ENCODE results near the gene CORO7. TPM values are rescaled to one million over a fixed set of nuclear protein-coding genes. Genes with fewer than 3 reads are reported as not detected.
"Not testable (repeated sequence)": the region's sequence is repeated elsewhere in the genome, so short reads cannot be mapped to it uniquely, and the experiment has no call there.

Gene CORO7
- total RNA-seq, 1 donor = 107 TPM

GRCh38 chr16:4340443-4340842 lies 76.0 kb downstream of the CORO7 start:
- no peak for DNase-seq (ENCODE audit: low read depth in 2 of 3, low spot score in 2 of 3)

DNA sequence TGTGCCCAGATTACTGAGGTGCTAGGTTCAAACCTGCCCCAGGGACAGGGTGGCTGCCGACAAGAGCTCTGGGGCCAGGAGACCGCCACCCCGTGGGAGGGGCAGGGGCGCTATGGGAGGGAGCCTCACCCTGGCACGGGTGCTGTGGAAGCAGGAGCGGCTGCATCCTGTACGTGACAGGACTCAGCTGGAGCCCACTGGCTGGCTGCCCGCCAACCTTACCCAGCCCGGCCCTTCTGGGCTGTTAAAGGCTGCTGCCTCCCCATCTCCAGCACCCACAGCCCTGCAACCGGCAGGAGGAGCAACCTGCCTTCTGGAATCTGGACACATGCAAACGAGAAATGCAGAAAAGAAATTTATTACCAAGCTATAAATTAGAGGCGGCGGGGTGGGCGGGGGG lies 76.5 kb downstream of the CORO7 start:
- peak in 2 of 3 donors; percentile 41 to 79 for DNase-seq (ENCODE audit: low read depth in 2 of 3, low spot score in 2 of 3)

GRCh38 chr16:4339455-4339854 lies 76.9 kb downstream of the CORO7 start:
- DNase-seq (ENCODE audit: low read depth in 2 of 3, low spot score in 2 of 3) = no peak

- DNase-seq (ENCODE audit: low read depth in 2 of 3, low spot score in 2 of 3) = no peak
Observed at GRCh38 chr16:4338712-4339299, 77.6 kb downstream of the CORO7 start.

- DNase-seq (ENCODE audit: low read depth in 2 of 3, low spot score in 2 of 3) = no peak
Observed at GRCh38 chr16:4338125-4338582, 78.2 kb downstream of the CORO7 start.

DNA sequence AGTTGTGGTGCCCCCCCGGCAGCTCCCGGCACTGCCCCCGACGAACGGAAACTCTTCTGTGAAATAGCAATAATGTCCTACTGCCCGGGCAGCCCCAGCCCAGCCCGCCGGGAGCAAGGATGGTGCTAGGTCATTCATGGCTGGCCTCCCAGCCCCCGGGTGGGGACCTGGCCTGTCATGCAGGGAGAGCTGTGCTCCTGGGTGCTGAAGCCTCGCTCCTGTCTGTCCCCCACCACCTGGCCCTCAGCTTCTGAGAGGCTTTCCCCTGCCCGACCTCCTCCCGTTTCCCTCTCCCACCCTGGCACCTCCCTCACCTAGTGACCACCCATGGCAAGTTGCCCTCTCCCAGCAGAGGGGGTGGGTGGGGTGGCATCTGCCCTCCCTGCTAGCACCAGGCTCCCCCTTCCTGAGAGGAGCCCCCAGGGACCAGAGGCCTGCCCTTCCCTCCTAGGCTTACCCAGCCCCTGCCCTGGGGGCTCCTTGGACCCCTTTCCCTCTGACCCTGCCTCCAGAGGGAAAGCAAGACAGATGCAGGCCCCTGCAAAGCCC lies 78.8 kb downstream of the CORO7 start:
- DNase-seq (ENCODE audit: low read depth in 2 of 3, low spot score in 2 of 3) = no peak

GRCh38 chr16:4336701-4337539 lies 79.5 kb downstream of the CORO7 start:
- DNase-seq (ENCODE audit: low read depth in 2 of 3, low spot score in 2 of 3) = no peak

GRCh38 chr16:4334724-4335495 lies 81.5 kb downstream of the CORO7 start:
- no peak for DNase-seq (ENCODE audit: low read depth in 2 of 3, low spot score in 2 of 3)

DNA sequence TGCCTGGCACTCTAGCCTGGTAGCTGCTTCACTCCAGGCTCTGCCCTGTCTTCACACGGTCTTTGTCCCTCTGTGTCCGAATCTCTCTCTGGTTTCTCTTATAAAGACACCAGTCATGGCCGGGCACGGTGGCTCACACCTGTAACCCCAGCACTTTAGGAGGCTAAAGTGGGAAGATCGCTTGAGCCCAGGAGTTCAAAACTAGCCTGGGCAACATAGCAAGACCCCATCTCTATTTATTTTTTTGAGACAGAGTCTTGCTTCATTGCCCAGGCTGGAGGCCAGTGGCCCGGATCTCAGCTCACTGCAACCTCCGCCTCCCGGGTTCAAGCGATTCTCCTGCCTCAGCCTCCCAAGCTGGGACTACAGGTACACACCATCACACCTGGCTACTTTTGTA lies 82.7 kb downstream of the CORO7 start:
- not testable (repeated sequence) for DNase-seq (ENCODE audit: low read depth in 2 of 3, low spot score in 2 of 3)

DNA sequence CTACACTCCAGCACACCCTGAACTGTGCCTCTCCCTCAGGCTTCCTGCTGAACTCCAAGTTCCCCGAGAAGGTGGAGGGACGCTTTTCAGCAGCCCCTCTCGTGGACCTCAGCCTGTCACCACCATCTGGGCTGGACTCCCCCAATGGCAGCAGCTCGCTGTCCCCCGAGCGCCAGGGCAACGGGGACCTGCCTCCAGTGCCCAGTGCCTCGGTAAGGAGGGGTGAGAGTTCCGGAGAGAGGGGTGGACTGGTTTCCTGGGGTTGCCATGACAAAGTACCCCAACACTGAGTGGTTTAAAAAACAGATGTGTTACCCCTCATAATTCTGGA lies 83.1 kb downstream of the CORO7 start:
- DNase-seq (ENCODE audit: low read depth in 2 of 3, low spot score in 2 of 3) = no peak

- no peak for DNase-seq (ENCODE audit: low read depth in 2 of 3, low spot score in 2 of 3)
Observed at GRCh38 chr16:4332623-4333307, 83.6 kb downstream of the CORO7 start.

DNA sequence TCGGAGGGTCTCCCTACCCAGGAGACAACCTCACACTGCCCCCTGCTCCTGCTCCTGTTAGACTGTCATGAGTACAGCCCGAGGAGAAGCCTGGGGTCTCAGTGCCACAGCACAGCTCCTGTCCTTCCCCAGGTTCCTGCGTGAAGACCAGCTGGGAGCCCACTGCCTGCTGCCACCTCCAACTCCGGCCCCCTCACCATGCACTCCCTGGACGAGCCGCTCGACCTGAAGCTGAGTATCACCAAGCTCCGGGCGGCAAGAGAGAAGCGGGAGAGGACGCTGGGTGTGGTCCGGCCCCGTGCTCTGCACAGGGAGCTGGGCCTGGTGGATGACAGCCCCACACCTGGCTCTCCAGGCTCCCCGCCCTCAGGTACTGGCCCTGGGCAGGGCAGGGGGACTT lies 84.3 kb downstream of the CORO7 start:
- no peak for DNase-seq (ENCODE audit: low read depth in 2 of 3, low spot score in 2 of 3)

- DNase-seq (ENCODE audit: low read depth in 2 of 3, low spot score in 2 of 3) = peak in 1 of 3 donors; percentile 59
Observed at GRCh38 chr16:4330277-4330874, 86.0 kb downstream of the CORO7 start.

- DNase-seq (ENCODE audit: low read depth in 2 of 3, low spot score in 2 of 3) = no peak
Observed at GRCh38 chr16:4328782-4329775, 87.3 kb downstream of the CORO7 start.

DNA sequence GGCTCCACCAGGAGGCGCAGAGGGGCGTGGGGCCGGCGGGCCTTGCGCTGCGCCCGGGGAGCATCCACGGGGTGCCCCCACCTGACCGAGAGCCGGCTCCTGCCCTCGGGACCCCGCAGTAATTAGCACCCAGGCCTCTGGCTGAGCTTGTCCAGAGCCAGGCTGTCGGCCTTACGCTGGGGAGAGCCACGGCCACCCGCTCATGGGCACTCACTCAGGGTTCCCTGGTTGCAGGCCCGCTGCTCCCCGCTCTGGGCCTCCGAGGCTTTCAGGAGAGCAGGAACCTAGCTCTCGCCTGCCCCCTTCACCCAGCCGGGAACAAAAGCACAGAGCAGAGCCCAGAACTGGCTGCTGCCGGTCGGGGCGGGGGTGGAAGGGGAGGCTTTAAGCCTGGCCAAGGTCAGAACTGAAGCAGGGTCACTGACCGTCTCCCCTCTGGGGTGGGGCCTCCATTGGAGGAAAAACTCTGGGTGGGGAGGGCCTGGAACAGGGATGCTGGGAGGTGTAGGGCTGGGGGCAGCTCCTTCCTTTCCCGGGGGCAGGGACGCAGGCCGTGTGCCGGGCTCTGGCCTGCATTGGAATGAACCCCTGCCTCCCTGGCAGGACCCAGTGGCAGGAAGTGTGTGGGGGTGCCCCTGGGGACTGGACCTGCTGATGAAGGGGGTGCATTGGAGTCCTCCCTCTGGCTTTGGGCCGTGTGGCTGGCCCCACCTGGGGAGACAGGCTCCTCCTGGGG lies 88.2 kb downstream of the CORO7 start:
- peak in 2 of 3 donors; percentile 74 to 80 for DNase-seq (ENCODE audit: low read depth in 2 of 3, low spot score in 2 of 3)

GRCh38 chr16:4327386-4328045 lies 88.9 kb downstream of the CORO7 start:
- no peak for DNase-seq (ENCODE audit: low read depth in 2 of 3, low spot score in 2 of 3)

GRCh38 chr16:4325253-4325758 lies 91.1 kb downstream of the CORO7 start:
- DNase-seq (ENCODE audit: low read depth in 2 of 3, low spot score in 2 of 3) = peak in 1 of 3 donors; percentile 30
